Heart right ventricle (tissue), 16 donors: ENCODE results near the gene WDR33. TPM values are rescaled to one million over a fixed set of nuclear protein-coding genes. Genes with fewer than 3 reads are reported as not detected.

Source experiments
- ATAC-seq, 8 donors: fragments of 200-7000 bp; cut with Tn5 transposase; one replicate each; pipeline ENCODE4 v1.9.1; 2020; ENCODE audit warnings: mild to moderate bottlenecking in 8 of 8, moderate library complexity in 8 of 8, moderate number of reproducible peaks in 1 of 8
- DNase-seq, 2 donors: peaks; one replicate each; pipeline ENCODE4 v3.0.0-alpha.2; 2020
- H3K27ac ChIP-seq, 10 donors: fragments of 200-600 bp; sonication (generic) in 2 of 10; one replicate each; pipeline versions ENCODE4 v1.5.0 to v1.8.0; 2020 to 2022; ENCODE audit warnings: mild to moderate bottlenecking in 3 of 10
- H3K27me3 ChIP-seq, 7 donors: fragments of 200-600 bp; one replicate each; pipeline ENCODE4 v1.8.0; 2021 to 2022; ENCODE audit warnings: mild to moderate bottlenecking in 2 of 7
- H3K36me3 ChIP-seq, 9 donors: fragments of 200-600 bp; sonication (generic) in 1 of 9; one replicate each; pipeline versions ENCODE4 v1.5.0 to v1.8.0; 2020 to 2022; ENCODE audit warnings: mild to moderate bottlenecking in 2 of 9
- H3K4me1 ChIP-seq, 9 donors: fragments of 200-600 bp; sonication (generic) in 1 of 9; one replicate each; pipeline versions ENCODE4 v1.5.0 to v1.8.0; 2020 to 2022; ENCODE audit warnings: mild to moderate bottlenecking in 4 of 9
- H3K4me3 ChIP-seq, 10 donors: fragments of 200-600 bp; sonication (generic) in 2 of 10; one replicate each; pipeline versions ENCODE4 v1.5.0 to v1.8.0; 2020 to 2022; ENCODE audit warnings: mild to moderate bottlenecking in 7 of 10, moderate library complexity in 2 of 10
- H3K9me3 ChIP-seq, 11 donors: fragments of 200-600 bp in 10 of 11; sonication (generic) in 2 of 11; one replicate each; pipeline versions ENCODE4 v1.5.0 to v1.8.0; 2013 to 2022; ENCODE audit warnings: mild to moderate bottlenecking in 2 of 11, control low read depth in 1 of 11, moderate library complexity in 1 of 11
- WGBS, 2 donors: extraction: QIAGEN DNeasy Blood & Tissue Kit; methylation state at CpG; one replicate each; pipeline ENCODE4 v1.1.7; 2013; ENCODE audit warnings: inconsistent platforms in 1 of 2; 5-methylcytosine and 5-hydroxymethylcytosine counted together
- intact Hi-C, 10 donors: fragments of 100-400 bp; cut with DNase I; formaldehyde crosslinking; loops; one replicate each; pipeline versions ENCODE4 v1.11.1 to v1.14.2; 2022
- polyA plus RNA-seq, 2 donors: library from polyadenylated mRNA; stranded (reverse); fragments of 200-250 nt; gene quantifications; one replicate each; pipeline ENCODE4 v1.2.3, GENCODE V29; 2013
- total RNA-seq, 10 donors: library from RNA; stranded (reverse); fragmentation: NEBNext Ultra II Directional in 3 of 10; extraction: Animal tissue kit (Norgen Biotek cat#: 25700) in 3 of 10; gene quantifications; one replicate each; pipeline versions ENCODE4 v1.2.1 to v1.2.4, GENCODE V29; 2021 to 2023
- TF ChIP-seq, protein P1 (sequence below), 9 donors: fragments of 200-600 bp; sonication (generic) in 2 of 9; IDR thresholded peaks; one replicate each; pipeline versions ENCODE4 v1.5.0 to v1.8.0; 2021 to 2022; ENCODE audit warnings: antibody characterized with exemption in 9 of 9, mild to moderate bottlenecking in 5 of 9, moderate library complexity in 1 of 9
- donor health status: Arrhythmogenic right ventricular cardiomyopathy.
- donor health status: ischemic (EF 13 %, LVEDD 7.1; RV severe dilation, severe dysfunction).
- donor health status: healthy with polysubstance abuse.
- donor health status: DM: no; HTN: yes; CAD: no.
- donor health status: DM: no; HTN: no; CAD: no.
- donor health status: ischemic (EF 25% LVEDD 6.9; RV normal size, moderate dysfunction).
- donor health status: ischemic (EF 25% LVEDD 5.7; RV mildly dilated, moderate dysfunction).
- donor health status: healthy.
- donor health status: DM: yes; HTN: yes; CAD: no.
- donor health status: Ischemic cardiomyopathy.
- donor health status: ischemic (EF 35%, LVEDD 5.7; RV mildly dilated, moderate dysfunction).
- donor health status: nonischemic (EF 11% LVEDD 7.7; RV severe dilation, severe dysfunction).
- donor health status: DM: yes; HTN: yes; CAD: no.
- donor health status: PGD.
- donor health status: ischemic (EF 29% LVEDD 5.4; RV normal size, mild dysfunction).
- donor health status: nonischemic (EF 23%, LVEDD 6.1; RV moderate dilation, normal function).

Gene WDR33
- total and polyA plus RNA-seq, 12 donors = 10.5 to 47.6 (median 42.1) TPM

- Histone ChIP-seq H3K27ac (peak overlapping the region in 1 of 10 donors; percentile 11), H3K4me1 (peaks cover 0 to 51% (median 29%) of the 10 kb centered on the region in 9 donors)
These were observed 125.4 kb downstream of the WDR33 start for GRCh38 chr2:127685410-127686080.

DNA sequence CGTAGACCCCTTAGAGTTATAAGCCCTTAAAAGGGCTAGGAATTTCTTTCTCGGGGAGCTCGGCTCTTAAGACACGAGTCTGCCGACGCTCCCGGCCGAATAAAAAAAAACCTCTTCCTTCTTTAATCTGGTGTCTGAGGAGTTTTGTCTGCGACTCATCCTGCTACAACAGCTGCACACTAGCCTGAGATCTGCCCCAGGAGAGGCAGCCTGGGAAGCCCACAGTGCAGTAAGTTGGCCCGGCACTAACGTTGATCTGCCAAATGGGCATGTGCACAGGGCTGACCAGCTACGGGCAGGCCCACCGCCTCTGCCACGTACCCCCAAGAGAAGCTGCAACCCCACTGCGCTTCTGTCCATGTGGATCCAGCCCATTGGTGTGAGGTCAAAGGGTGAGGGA, 127.2 kb downstream of the WDR33 start:
- H3K4me1 ChIP-seq = peaks cover 0 to 63% (median 33%) of the 10 kb centered on the region in 9 donors
- intact Hi-C loops = loop anchor here in 1 of 10 donors (5.0 kb wide), 1 partner anchor 81 kb away; no protein-coding TSS in a partner anchor
- no peak for DNase-seq
- H3K9me3 ChIP-seq = peaks cover 0 to 6% (median 0%) of the 10 kb centered on the region in 11 donors
- no peak overlapping the region for H3K4me3 ChIP-seq
- TF ChIP-seq, protein P1, sequence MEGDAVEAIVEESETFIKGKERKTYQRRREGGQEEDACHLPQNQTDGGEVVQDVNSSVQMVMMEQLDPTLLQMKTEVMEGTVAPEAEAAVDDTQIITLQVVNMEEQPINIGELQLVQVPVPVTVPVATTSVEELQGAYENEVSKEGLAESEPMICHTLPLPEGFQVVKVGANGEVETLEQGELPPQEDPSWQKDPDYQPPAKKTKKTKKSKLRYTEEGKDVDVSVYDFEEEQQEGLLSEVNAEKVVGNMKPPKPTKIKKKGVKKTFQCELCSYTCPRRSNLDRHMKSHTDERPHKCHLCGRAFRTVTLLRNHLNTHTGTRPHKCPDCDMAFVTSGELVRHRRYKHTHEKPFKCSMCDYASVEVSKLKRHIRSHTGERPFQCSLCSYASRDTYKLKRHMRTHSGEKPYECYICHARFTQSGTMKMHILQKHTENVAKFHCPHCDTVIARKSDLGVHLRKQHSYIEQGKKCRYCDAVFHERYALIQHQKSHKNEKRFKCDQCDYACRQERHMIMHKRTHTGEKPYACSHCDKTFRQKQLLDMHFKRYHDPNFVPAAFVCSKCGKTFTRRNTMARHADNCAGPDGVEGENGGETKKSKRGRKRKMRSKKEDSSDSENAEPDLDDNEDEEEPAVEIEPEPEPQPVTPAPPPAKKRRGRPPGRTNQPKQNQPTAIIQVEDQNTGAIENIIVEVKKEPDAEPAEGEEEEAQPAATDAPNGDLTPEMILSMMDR (IDR thresholded peaks at IDR 0.05) = no peak
- H3K27me3 ChIP-seq = peaks cover 0 to 6% (median 0%) of the 10 kb centered on the region in 7 donors
- WGBS, 2 donors = 42 to 65% methylated on average over 15 of the region's 15 CpGs
- peak in 5 of 8 donors; percentile 29 to 39 (median 31) for ATAC-seq
- H3K27ac ChIP-seq = peak overlapping the region in 5 of 10 donors; percentile 13 to 86 (median 47)
- no peaks in the 10 kb centered on the region for H3K36me3 ChIP-seq

More at GRCh38 chr2:127685410-127686080, 125.4 kb downstream of the WDR33 start:
- intact Hi-C loops = no loop called here
- Histone ChIP-seq H3K36me3 (no peaks in the 10 kb centered on the region), H3K4me3 (no peak overlapping the region), H3K27me3 (peaks cover 0 to 6% (median 0%) of the 10 kb centered on the region in 7 donors), H3K9me3 (peaks cover 0 to 11% (median 0%) of the 10 kb centered on the region in 11 donors)
- TF ChIP-seq, protein P1 (IDR thresholded peaks at IDR 0.05) = no peak
- ATAC-seq (no peak), DNase-seq (no peak)
- WGBS, 2 donors = 73 to 77% methylated on average over 8 of the region's 8 CpGs

- no peaks in the 10 kb centered on the region for H3K36me3 ChIP-seq
- H3K4me1 ChIP-seq = peaks cover 0 to 63% (median 35%) of the 10 kb centered on the region in 9 donors
- H3K4me3 ChIP-seq = no peak overlapping the region
- intact Hi-C loops = loop anchor here in 1 of 10 donors (5.0 kb wide), 1 partner anchor 81 kb away; no protein-coding TSS in a partner anchor
- H3K27ac ChIP-seq = peak overlapping the region in 4 of 10 donors; percentile 42 to 86 (median 63)
- TF ChIP-seq, protein P1 (IDR thresholded peaks at IDR 0.05) = no peak
- H3K27me3 ChIP-seq = peaks cover 0 to 6% (median 0%) of the 10 kb centered on the region in 7 donors
- ATAC-seq (no peak), DNase-seq (no peak)
- no peaks in the 10 kb centered on the region for H3K9me3 ChIP-seq
These were observed 127.9 kb downstream of the WDR33 start for GRCh38 chr2:127683056-127683455.

DNA sequence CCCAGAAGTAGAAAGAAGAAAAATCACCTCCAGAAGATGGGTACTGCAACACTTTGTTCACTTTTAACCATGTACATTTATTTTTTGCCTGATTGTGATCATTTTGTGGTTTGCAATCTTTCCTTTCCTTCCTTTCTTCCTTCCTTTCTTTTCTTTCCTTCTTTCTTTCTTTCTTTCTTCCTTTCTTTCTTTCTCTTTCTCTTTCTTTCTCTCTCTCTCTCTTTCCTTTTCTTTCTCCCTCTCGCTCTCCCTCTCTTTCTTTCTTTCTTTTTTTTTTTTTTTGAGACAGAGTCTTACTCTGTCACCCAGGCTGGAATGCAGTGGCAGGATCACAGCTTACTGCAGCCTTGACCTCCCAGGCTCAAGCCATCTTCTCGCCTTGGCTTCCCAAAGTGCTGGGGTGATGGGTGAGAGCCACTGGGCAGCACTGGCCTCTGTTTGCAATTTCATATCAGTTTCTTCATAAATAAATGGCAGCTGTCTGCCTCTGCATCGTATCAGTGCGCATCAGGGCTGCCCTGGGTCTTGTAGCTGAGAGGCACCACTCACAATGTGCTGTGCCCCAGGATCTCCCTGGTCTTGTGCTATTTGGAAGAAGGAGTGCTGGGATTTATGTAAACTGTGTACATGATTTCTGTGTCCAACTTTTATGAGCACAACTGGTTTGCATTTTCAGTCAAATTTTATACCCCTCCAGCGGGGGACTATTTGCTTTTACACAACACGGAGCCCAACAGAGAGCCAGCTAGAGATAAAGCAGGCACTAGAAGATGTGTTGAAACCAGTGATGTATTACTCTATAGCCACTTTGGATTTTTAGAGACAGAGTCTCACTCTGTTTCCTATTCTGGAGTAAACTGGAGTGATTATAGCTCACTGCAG, 128.8 kb downstream of the WDR33 start:
- ATAC-seq (no peak), DNase-seq (no peak)
- H3K9me3 ChIP-seq = no peaks in the 10 kb centered on the region
- 76 to 88% methylated on average over 6 of the region's 6 CpGs for WGBS, 2 donors
- H3K4me3 ChIP-seq = peak overlapping the region in 5 of 10 donors; percentile 49 to 61 (median 59)
- H3K4me1 ChIP-seq = peaks cover 4 to 67% (median 38%) of the 10 kb centered on the region in 9 donors
- TF ChIP-seq, protein P1 (IDR thresholded peaks at IDR 0.05) = no peak
- peak overlapping the region in 8 of 10 donors; percentile 51 to 86 (median 76) for H3K27ac ChIP-seq
- no peaks in the 10 kb centered on the region for H3K36me3 ChIP-seq
- intact Hi-C loops = loop anchor here in 1 of 10 donors (5.0 kb wide), 1 partner anchor 80 kb away; no protein-coding TSS in a partner anchor
- peaks cover 0 to 8% (median 0%) of the 10 kb centered on the region in 7 donors for H3K27me3 ChIP-seq
